T-helper 22 cell (primary cell): ENCODE results near the gene IL1B.

Source experiments
- DNase-seq: peaks from one replicate; pipeline ENCODE4 v3.0.0-alpha.2; 2020; ENCODE audit warnings: low read depth

IL1B gene

GRCh38 chr2:112803691-112804521, 32.7 kb downstream of the IL1B start:
- no peak for DNase-seq

GRCh38 chr2:112800881-112801583, 35.5 kb downstream of the IL1B start:
- no peak for DNase-seq

GRCh38 chr2:112798979-112799975, 37.3 kb downstream of the IL1B start:
- no peak for DNase-seq

DNA sequence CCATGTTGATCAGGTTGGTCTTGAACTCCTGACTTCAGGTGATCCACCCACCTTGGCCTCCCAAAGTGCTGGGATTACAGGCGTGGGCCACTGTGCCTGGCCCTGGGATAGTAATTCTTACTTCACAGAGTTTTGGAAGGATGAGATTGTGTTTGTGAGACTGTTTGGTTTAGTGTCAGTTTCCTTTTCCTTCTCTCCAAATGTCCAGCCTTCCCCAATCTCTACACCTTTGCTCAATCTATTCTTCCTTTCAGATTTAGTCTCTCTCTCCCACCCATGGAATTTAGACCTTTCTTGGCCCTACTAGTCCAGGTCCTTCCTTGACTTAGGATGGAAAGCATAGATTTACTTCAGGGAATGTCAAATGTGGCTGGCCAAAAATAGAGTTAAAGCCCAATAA, 40.1 kb downstream of the IL1B start:
- no peak for DNase-seq

DNA sequence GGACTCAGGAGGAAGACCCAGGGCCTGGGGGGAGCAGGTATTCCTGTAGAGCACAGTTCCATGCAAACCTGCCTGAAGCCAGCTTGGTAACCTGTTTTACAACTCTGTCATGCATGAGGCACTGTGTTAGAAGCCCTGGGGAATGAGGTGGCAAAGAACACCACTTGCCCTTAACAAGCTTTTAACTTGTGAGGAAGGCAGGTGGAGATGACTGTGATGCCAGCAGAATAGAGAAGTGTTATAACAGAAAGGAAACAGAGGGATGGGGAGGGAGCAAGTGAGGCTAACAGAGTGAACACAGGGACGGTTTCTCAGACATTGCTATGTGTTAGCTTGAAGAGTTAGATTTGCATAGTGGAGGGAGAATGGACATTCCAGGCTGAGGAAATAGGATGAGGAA, 40.8 kb downstream of the IL1B start:
- DNase-seq, result no peak

GRCh38 chr2:112794841-112795240, 41.7 kb downstream of the IL1B start:
- no peak for DNase-seq

GRCh38 chr2:112794131-112794733, 42.3 kb downstream of the IL1B start:
- no peak for DNase-seq

DNA sequence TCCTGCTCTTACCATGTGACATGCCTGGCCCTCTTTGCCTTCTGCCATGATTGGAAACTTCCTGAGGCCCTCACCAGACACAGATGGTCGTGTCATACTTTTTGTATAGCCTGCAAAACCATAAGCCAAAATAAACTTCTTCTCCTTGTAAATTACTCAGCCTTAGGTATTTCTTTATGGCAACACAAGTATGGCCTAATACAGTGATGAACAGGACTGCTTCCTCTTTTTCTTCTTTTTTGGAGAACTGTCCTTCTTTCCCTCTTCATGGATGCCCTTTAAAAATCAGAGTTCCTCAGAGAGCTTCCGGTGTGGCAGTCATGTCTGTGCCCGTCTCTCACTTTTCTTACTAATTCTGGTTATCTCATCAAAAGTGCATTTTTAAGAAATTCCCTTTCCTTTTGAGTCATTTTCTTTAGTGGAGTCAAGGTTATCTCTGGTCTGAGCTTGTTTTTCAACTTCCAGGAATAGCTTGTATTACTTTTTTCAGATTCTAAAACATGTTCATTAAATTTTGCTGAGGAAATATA, 43.1 kb downstream of the IL1B start:
- no peak for DNase-seq

GRCh38 chr2:112792419-112792818, 44.2 kb downstream of the IL1B start:
- DNase-seq, result no peak

GRCh38 chr2:112791693-112792230, 44.8 kb downstream of the IL1B start:
- DNase-seq, result no peak

DNA sequence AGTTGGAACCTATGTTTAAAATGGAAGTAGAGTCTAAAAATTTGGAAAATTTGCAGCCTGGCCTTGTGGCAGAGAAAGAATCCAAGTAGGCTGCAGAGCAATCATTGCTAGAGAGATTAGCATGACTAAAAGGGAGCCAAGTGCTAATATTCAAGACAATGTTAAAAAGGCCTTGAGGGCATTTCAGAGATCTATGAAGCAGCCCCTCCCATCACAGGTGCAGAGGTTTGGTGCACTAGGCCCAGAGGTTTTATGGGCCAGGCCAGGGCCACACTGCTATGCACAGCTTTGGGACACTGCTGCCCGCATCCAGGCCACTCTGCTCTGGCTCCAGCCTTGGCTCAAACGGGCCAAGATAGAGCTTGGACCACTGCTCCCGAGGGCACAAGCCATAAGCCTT, 45.6 kb downstream of the IL1B start:
- DNase-seq, result no peak

- no peak for DNase-seq
Observed at GRCh38 chr2:112790305-112790704, 46.3 kb downstream of the IL1B start.

DNA sequence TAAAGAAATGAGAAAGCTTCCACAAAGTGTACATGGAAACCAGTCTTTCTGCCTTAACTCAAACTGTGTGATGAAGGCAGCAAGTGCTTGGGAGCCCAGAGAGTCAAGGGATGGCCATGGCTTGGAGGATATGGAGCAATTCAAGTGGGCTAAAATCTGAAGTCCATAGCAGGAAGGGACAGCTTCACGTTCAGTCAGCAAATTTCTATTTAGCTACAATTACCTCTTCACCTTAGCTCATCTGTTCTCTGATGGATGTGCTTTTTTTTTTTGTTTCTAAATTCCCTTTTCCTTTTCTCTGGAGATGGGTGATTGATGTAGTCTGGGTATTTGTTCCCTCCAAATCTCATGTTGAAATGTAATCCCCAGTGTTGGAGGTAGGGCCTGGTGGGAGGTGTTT, 47.4 kb downstream of the IL1B start:
- no peak for DNase-seq

DNA sequence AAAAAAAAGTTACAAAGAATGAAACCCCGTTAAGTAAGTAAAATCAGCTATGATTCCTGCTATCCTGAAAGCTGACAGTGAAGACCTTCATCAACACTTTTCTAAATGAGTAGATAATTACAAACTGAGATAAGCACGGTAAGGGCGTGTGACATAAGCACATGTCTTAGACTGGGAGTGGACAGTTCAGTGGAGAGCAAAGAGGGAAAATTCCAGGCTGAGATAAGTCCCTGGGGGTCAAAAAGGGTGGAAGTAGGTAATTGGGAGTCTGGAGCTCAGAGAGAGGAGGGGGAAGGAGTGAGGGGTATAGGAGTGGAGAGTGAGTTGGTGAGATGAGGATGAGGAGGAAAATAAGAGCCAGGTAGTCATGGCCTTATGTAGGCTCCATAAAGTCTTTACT, 47.9 kb downstream of the IL1B start:
- DNase-seq, result no peak

DNA sequence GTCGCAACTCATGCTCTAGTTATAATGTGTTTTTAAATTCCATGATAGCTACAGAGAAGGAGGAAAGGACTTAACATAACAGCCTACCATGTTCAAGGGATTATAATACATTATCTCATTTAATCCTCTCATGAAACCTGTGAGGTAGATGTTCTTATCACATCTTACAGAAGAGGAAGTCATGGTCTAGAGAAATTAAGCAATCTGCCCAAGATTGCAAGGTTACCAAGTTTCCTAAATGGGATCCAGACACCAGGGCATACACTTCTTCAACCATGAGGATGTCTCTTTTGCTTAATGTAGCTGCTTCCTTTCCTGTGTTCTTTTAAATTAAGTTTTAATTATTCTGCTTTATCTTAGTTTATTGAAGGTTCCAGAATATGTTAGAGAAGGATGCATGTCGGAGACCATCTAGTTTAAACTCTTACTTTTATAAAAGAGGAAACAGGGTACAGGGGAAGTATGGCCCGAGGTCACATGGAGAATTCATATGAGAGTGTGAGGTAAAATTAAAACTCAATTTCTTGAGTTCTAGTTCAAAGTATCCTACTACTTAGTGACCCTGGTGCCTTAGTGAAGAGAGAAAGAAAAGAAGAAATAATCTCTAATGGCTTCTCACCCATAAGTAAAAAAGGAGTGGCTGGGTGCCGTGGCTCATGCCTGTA, 48.7 kb downstream of the IL1B start:
- DNase-seq, result no peak

- DNase-seq, result no peak
Observed at GRCh38 chr2:112787294-112787693, 49.3 kb downstream of the IL1B start.

DNA sequence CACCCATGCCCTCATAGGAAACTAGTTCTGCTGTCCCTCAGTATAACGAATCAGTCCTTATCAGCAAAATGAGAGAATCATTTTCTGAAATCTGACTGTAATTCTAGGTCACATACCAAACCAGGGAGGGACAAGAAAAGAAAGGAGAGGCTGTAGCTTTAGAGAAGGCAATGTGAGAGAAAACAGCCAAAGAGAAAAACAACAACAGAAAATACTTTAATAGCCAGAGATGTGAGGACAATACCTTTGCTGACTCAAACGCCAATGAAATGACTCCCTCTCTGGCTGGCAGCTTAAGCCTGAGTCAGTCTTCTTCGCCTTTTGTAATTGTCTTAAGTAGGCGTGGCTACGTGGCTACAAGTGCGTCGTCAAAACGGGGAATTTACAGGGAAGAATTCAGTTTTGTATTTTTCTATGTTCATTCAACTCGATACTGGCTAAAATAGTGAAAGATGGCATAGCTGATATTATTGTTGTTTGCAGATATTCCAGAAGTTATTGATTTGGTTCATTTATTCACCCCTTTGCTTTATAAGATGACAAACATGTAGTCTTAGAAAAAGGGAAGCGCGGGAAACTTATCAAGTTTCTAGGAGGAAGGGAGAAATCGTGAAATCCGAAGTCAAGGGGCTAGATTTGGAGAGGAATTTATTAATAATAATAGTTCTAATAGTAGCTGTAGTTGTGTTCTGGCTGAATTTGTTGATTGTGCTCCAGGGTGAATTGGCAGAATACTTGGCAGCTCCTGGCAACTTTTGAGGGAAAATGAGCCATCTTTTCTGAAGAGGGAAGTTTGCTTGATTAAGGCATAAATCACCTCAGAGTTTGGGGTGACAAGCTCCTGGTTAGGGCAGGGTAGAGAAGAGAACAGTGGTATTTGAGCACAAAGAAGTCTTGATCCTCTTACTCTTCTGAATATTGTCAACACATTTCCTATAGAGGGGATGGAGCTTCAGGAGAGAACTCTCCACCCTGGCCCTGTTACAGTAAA, 52.1 kb downstream of the IL1B start, which contains the start of gene IL1A:
IL1A (minus strand) TSS at position 295 of the 991 bp plus-strand sequence. CDS start 723 bp downstream, outside the sequence.
- no peak for DNase-seq

DNA sequence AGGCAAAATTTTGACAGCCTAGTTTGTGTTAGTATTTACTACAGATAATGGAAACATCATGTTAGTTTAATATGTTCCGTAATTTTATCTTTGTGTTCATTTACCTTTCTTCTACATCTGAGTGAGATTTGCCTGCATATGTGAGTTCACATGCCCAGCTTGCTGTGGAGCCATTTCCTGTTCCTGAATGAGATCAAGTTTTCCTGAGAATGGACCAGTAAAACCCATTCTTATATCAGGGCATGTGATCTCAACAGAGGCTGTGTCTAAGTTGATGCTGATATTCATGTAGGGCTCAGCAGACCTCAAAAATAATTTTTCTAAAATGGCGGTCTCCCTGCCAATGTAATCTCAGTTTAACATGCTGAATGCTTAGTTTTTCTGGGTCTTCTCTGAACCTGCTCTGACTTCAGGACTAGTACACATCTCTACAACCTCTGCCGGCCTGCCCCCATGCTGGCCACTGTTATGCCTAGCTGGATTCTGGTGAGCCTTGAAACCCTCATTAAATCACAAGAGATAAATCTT, 53.3 kb downstream of the IL1B start:
- DNase-seq, result no peak

- DNase-seq, result no peak
Observed at GRCh38 chr2:112782234-112782799, 54.3 kb downstream of the IL1B start.
